GM21723 (cell line): ENCODE measurements around the gene PDE11A.
"Not testable (repeated sequence)": the region's sequence is repeated elsewhere in the genome, so short reads cannot be mapped to it uniquely, and the experiment has no call there.

Experiments
- ATAC-seq: cut with Tn5 transposase; IDR thresholded peaks from one replicate; pipeline ENCODE4 v1.9.1; 2021; ENCODE audit warnings: mild to moderate bottlenecking, moderate library complexity; ENCODE audit not compliant: unreplicated experiment

PDE11A gene

GRCh38 chr2:177887722-177888121, 184.9 kb downstream of the PDE11A start:
- no peak for ATAC-seq

- no peak for ATAC-seq
Observed at GRCh38 chr2:177886824-177887223, 185.8 kb downstream of the PDE11A start.

- no peak for ATAC-seq
Observed at GRCh38 chr2:177885828-177886466, 186.6 kb downstream of the PDE11A start.

DNA sequence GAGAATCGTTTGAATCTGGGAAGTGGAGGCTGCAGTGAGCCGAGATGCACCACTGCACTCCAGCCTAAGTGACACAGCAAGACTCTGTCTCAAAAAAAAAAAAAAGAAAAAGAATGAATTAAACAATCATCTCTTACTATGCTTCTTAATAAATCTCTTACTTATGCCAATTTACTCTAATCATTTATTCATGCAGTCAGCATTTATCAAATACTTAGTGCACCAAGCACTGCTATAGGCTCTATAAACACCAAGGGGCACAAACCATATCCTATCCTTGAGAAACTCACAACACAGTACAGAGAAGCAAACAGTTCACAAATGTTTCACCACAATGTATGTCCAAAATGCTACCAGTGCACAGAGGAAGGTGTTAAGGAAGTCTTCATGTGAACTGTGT, 189.4 kb downstream of the PDE11A start:
- no peak for ATAC-seq

- no peak for ATAC-seq
Observed at GRCh38 chr2:177882501-177882900, 190.1 kb downstream of the PDE11A start.

GRCh38 chr2:177881921-177882320, 190.7 kb downstream of the PDE11A start:
- ATAC-seq, result no peak

DNA sequence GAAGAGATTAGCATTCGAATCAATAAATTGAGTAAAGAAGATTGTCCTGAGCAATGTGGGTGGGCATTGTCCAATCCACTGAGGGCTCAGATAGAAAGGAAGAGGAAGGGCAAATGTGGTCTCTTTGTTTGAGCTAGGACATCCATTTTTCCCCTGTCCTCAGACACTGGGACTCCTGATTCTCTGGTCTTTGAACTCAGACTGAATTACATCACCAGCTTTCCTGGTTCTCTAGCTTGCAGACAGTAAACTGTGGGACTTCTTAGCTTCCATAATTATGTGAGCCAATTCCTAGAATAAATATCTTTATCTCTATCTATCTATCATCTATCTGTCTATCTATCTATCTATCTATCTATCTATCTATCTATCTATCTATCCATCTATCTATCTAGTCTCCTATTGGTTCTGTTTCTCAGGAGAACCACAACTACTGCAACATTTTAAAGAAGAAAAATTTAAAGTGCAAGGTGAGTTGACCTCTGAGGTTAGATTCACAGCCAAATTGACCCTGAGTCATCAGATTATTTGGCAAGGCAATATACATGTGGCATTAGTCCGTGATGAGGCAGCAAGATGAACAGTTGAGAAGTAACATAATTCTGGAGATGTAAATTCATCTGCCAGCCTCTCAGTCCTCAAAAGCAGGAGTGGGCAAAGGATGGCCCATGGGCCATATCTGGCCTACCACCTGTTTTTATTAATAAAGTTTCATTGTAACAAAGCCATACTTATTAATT, 191.4 kb downstream of the PDE11A start:
- ATAC-seq, result no peak

GRCh38 chr2:177880285-177880684, 192.3 kb downstream of the PDE11A start:
- ATAC-seq, result no peak

GRCh38 chr2:177876950-177877349, 195.6 kb downstream of the PDE11A start:
- ATAC-seq, result no peak

GRCh38 chr2:177874686-177875085, 197.9 kb downstream of the PDE11A start:
- no peak for ATAC-seq

GRCh38 chr2:177873915-177874314, 198.7 kb downstream of the PDE11A start:
- no peak for ATAC-seq

DNA sequence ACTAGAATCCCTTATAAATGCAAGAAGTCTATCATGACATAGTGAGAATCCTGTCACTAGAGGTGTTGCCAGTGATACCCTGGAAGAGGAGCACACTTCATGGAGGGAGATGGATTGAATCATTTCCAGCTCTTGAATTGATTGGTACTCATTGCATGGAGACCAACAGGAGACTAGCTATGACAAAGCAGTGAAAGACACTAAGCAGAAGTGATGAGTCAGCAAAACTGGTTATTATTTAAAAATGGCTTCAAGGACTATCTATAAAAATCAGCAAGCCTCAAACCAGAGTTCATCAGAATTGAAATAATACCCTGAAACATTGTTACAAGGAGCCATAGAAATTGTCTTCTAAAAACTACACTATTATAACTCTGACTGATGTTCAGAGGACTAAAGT, 200.3 kb downstream of the PDE11A start:
- no peak for ATAC-seq

- no peak for ATAC-seq
Observed at GRCh38 chr2:177869912-177870311, 202.7 kb downstream of the PDE11A start.

- no peak for ATAC-seq
Observed at GRCh38 chr2:177869209-177869608, 203.4 kb downstream of the PDE11A start.

GRCh38 chr2:177868806-177869205, 203.8 kb downstream of the PDE11A start:
- no peak for ATAC-seq

GRCh38 chr2:177857538-177857937, 215.0 kb downstream of the PDE11A start:
- ATAC-seq, result no peak

DNA sequence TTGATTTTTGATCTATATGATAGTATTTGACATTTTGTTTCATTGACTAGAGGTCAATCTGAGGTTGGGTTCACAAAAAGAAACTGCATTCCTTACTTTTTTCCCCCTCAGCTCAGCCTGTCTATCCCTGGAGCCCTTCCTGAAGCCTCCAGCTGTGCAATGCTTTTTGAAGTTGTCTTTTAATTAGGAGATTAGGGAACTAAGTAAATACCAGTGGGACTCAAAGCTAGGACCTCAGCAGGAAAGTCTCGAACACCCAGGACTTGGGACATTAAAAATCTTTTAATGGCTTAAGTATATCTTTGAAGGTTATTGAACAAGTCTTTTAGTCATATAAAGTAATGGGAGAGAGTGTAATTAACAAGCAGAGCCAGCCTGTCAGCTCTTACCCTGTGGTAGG, 220.2 kb downstream of the PDE11A start:
- ATAC-seq, result no peak

GRCh38 chr2:177843188-177843587, 229.4 kb downstream of the PDE11A start:
- ATAC-seq, result no peak

- ATAC-seq, result no peak
Observed at GRCh38 chr2:177842243-177842642, 230.3 kb downstream of the PDE11A start.

- ATAC-seq, result not testable (repeated sequence)
Observed at GRCh38 chr2:177835418-177836204, 237.0 kb downstream of the PDE11A start.

- no peak for ATAC-seq
Observed at GRCh38 chr2:177832611-177833433, 239.8 kb downstream of the PDE11A start.
